Measurements from ENCODE around the gene MYH11.
A peak's percentile ranks its signal among the peaks of the same experiment; 100 is the strongest.

The MYH11 gene

GRCh38 chr16:15748654-15749053 lies 108.2 kb downstream of the MYH11 start:
- no peaks in the 10 kb centered on the region for H3K27me3 ChIP-seq (ENCODE audit: control insufficient read depth, insufficient read depth, low read length)
- H3K4me3 ChIP-seq (ENCODE audit: low read length): no peak overlapping the region
- H3K36me3 ChIP-seq (ENCODE audit: control insufficient read depth, insufficient read depth, low read length): peaks cover 49% of the 10 kb centered on the region
- H3K27ac ChIP-seq (ENCODE audit: low read depth, low read length): peak overlapping the region; percentile 30
- H3K9ac ChIP-seq (ENCODE audit: low read length): no peak overlapping the region
- no peaks in the 10 kb centered on the region for H3K4me1 ChIP-seq (ENCODE audit: control insufficient read depth, insufficient read depth, low read length)

DNA sequence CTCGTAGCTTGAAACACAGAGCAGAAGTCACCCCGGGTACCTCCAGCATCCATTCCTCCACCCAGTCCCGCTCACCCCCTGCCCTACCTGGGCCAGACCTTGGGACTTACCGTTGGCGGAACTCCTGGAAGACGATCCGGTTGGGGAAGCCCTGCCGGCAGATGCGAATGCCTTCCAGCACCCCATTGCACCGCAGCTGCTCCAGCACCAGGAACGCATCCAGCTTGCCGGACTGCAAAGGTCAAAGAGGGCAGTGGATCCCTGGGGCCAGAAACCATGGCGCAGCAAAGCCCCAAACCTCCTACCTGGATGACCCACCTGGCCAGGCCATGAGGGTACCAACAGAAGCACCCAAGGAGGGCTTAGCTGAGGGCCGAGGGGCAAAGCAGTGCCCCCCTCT lies 108.9 kb downstream of the MYH11 start:
- H3K4me3 ChIP-seq (ENCODE audit: low read length): no peak overlapping the region
- H3K36me3 ChIP-seq (ENCODE audit: control insufficient read depth, insufficient read depth, low read length): peaks cover 42% of the 10 kb centered on the region
- H3K4me1 ChIP-seq (ENCODE audit: control insufficient read depth, insufficient read depth, low read length): no peaks in the 10 kb centered on the region
- no peaks in the 10 kb centered on the region for H3K27me3 ChIP-seq (ENCODE audit: control insufficient read depth, insufficient read depth, low read length)
- no peak overlapping the region for H3K9ac ChIP-seq (ENCODE audit: low read length)
- peak overlapping the region; percentile 30 for H3K27ac ChIP-seq (ENCODE audit: low read depth, low read length)

GRCh38 chr16:15746332-15746731 lies 110.5 kb downstream of the MYH11 start:
- no peaks in the 10 kb centered on the region for H3K4me1 ChIP-seq (ENCODE audit: control insufficient read depth, insufficient read depth, low read length)
- H3K4me3 ChIP-seq (ENCODE audit: low read length): no peak overlapping the region
- peaks cover 45% of the 10 kb centered on the region for H3K36me3 ChIP-seq (ENCODE audit: control insufficient read depth, insufficient read depth, low read length)
- H3K9ac ChIP-seq (ENCODE audit: low read length): no peak overlapping the region
- H3K27ac ChIP-seq (ENCODE audit: low read depth, low read length): peak overlapping the region; percentile 22
- H3K27me3 ChIP-seq (ENCODE audit: control insufficient read depth, insufficient read depth, low read length): no peaks in the 10 kb centered on the region

GRCh38 chr16:15743657-15744056 lies 113.2 kb downstream of the MYH11 start:
- H3K27ac ChIP-seq (ENCODE audit: low read depth, low read length): no peak overlapping the region
- no peak overlapping the region for H3K4me3 ChIP-seq (ENCODE audit: low read length)
- no peaks in the 10 kb centered on the region for H3K4me1 ChIP-seq (ENCODE audit: control insufficient read depth, insufficient read depth, low read length)
- peaks cover 48% of the 10 kb centered on the region for H3K36me3 ChIP-seq (ENCODE audit: control insufficient read depth, insufficient read depth, low read length)
- H3K9ac ChIP-seq (ENCODE audit: low read length): no peak overlapping the region
- no peaks in the 10 kb centered on the region for H3K27me3 ChIP-seq (ENCODE audit: control insufficient read depth, insufficient read depth, low read length)

DNA sequence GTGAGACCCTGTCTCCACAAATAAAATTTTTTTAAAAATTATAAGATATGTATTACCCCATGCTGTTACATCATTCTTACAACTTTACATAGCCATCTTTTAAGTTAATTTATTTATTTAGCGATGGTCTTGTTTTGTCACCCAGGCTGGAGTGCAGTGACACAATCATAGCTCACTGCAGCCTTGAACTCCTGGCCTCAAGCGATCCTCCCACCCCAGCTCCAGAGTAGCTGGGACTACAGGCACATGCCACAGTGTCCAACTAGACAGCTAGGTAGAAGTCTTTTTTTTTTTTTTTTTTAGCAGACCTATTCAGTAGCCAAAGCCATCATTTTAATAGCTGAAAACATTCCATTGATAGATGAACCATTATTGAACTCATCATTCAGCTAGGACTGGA lies 114.1 kb downstream of the MYH11 start:
- H3K36me3 ChIP-seq (ENCODE audit: control insufficient read depth, insufficient read depth, low read length): peaks cover 44% of the 10 kb centered on the region
- no peak overlapping the region for H3K4me3 ChIP-seq (ENCODE audit: low read length)
- H3K9ac ChIP-seq (ENCODE audit: low read length): no peak overlapping the region
- no peaks in the 10 kb centered on the region for H3K4me1 ChIP-seq (ENCODE audit: control insufficient read depth, insufficient read depth, low read length)
- peak overlapping the region; percentile 44 for H3K27ac ChIP-seq (ENCODE audit: low read depth, low read length)
- no peaks in the 10 kb centered on the region for H3K27me3 ChIP-seq (ENCODE audit: control insufficient read depth, insufficient read depth, low read length)

DNA sequence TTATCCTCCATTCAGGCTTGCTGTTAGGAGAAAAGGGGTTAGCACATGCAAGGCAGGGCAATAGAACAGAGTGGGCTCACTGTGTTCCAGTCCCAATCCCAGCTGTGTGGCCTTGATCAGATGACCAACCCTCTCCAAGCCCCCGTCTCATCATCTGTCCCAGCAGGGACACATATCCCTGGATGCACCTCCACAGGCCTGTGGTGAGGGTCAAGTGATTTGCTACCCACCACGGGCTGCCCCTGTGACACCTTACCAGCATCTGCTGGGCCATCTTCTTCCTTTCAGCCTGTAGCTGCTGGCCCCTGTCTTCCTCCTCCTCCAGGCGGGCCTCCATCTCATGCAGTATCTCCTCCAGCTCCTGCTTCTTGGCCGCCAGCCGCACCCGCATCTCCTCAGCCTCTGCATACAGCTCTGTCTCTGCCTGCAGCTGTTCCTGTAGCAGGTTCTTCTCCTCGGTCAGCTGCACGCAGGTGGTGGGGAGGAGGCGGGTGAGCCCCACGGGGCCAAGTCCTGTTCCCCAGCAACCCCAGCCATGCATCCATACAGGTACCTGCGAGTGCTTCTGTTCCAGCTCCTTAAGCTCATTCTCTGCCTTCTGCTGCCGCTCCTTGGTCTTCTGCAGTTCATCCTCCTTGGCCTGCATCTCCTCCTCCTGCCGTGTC lies 115.5 kb downstream of the MYH11 start:
- Histone ChIP-seq H3K4me1 (ENCODE audit: control insufficient read depth, insufficient read depth, low read length) (no peaks in the 10 kb centered on the region), H3K9ac (ENCODE audit: low read length) (no peak overlapping the region), H3K27ac (ENCODE audit: low read depth, low read length) (no peak overlapping the region), H3K27me3 (ENCODE audit: control insufficient read depth, insufficient read depth, low read length) (no peaks in the 10 kb centered on the region), H3K36me3 (ENCODE audit: control insufficient read depth, insufficient read depth, low read length) (peaks cover 48% of the 10 kb centered on the region), H3K4me3 (ENCODE audit: low read length) (no peak overlapping the region)

GRCh38 chr16:15739950-15740349 lies 116.9 kb downstream of the MYH11 start:
- Histone ChIP-seq H3K4me1 (ENCODE audit: control insufficient read depth, insufficient read depth, low read length) (no peaks in the 10 kb centered on the region), H3K4me3 (ENCODE audit: low read length) (no peak overlapping the region), H3K27me3 (ENCODE audit: control insufficient read depth, insufficient read depth, low read length) (no peaks in the 10 kb centered on the region), H3K9ac (ENCODE audit: low read length) (no peak overlapping the region), H3K27ac (ENCODE audit: low read depth, low read length) (peak overlapping the region; percentile 18), H3K36me3 (ENCODE audit: control insufficient read depth, insufficient read depth, low read length) (peaks cover 49% of the 10 kb centered on the region)

GRCh38 chr16:15739464-15739863 lies 117.4 kb downstream of the MYH11 start:
- H3K4me1 ChIP-seq (ENCODE audit: control insufficient read depth, insufficient read depth, low read length): no peaks in the 10 kb centered on the region
- no peak overlapping the region for H3K9ac ChIP-seq (ENCODE audit: low read length)
- H3K27ac ChIP-seq (ENCODE audit: low read depth, low read length): peak overlapping the region; percentile 18
- H3K4me3 ChIP-seq (ENCODE audit: low read length): no peak overlapping the region
- H3K27me3 ChIP-seq (ENCODE audit: control insufficient read depth, insufficient read depth, low read length): no peaks in the 10 kb centered on the region
- peaks cover 51% of the 10 kb centered on the region for H3K36me3 ChIP-seq (ENCODE audit: control insufficient read depth, insufficient read depth, low read length)

- H3K4me3 ChIP-seq (ENCODE audit: low read length): no peak overlapping the region
- no peaks in the 10 kb centered on the region for H3K4me1 ChIP-seq (ENCODE audit: control insufficient read depth, insufficient read depth, low read length)
- no peaks in the 10 kb centered on the region for H3K27me3 ChIP-seq (ENCODE audit: control insufficient read depth, insufficient read depth, low read length)
- H3K27ac ChIP-seq (ENCODE audit: low read depth, low read length): no peak overlapping the region
- no peak overlapping the region for H3K9ac ChIP-seq (ENCODE audit: low read length)
- H3K36me3 ChIP-seq (ENCODE audit: control insufficient read depth, insufficient read depth, low read length): peaks cover 59% of the 10 kb centered on the region
Observed at GRCh38 chr16:15737140-15737644, 119.6 kb downstream of the MYH11 start.

- Histone ChIP-seq H3K27ac (ENCODE audit: low read depth, low read length) (no peak overlapping the region), H3K27me3 (ENCODE audit: control insufficient read depth, insufficient read depth, low read length) (no peaks in the 10 kb centered on the region), H3K36me3 (ENCODE audit: control insufficient read depth, insufficient read depth, low read length) (peaks cover 56% of the 10 kb centered on the region)
Observed at GRCh38 chr16:15736529-15736928, 120.3 kb downstream of the MYH11 start.

DNA sequence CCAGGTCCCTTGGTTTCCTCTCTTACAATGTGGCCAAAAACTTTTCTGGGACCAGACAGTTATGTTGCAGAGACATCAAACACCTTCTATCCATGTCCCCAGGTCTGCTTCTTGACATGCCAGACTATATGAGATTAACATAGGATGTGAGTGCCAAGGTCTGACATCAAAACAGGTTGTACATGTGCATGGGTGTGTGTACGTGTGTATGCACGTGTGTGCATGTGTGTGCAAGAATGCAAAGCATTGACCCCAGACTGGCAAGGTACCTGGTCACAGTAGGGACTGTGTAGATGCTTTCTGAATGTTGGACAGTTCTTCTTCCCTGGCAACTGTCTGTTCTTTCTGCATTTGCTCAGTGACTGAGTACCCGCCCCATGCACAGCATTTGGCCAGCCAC lies 121.2 kb downstream of the MYH11 start:
- H3K27ac ChIP-seq (ENCODE audit: low read depth, low read length): no peak overlapping the region
- no peak overlapping the region for H3K4me3 ChIP-seq (ENCODE audit: low read length)
- H3K27me3 ChIP-seq (ENCODE audit: control insufficient read depth, insufficient read depth, low read length): no peaks in the 10 kb centered on the region
- H3K36me3 ChIP-seq (ENCODE audit: control insufficient read depth, insufficient read depth, low read length): peaks cover 49% of the 10 kb centered on the region
- H3K4me1 ChIP-seq (ENCODE audit: control insufficient read depth, insufficient read depth, low read length): no peaks in the 10 kb centered on the region
- H3K9ac ChIP-seq (ENCODE audit: low read length): no peak overlapping the region

More at GRCh38 chr16:15736529-15736928, 120.3 kb downstream of the MYH11 start:
- Histone ChIP-seq H3K4me3 (ENCODE audit: low read length) (no peak overlapping the region), H3K4me1 (ENCODE audit: control insufficient read depth, insufficient read depth, low read length) (no peaks in the 10 kb centered on the region), H3K9ac (ENCODE audit: low read length) (no peak overlapping the region)

GRCh38 chr16:15732416-15732815 lies 124.4 kb downstream of the MYH11 start:
- Histone ChIP-seq H3K4me1 (ENCODE audit: control insufficient read depth, insufficient read depth, low read length) (no peaks in the 10 kb centered on the region), H3K27ac (ENCODE audit: low read depth, low read length) (peak overlapping the region; percentile 69), H3K27me3 (ENCODE audit: control insufficient read depth, insufficient read depth, low read length) (no peaks in the 10 kb centered on the region), H3K4me3 (ENCODE audit: low read length) (no peak overlapping the region), H3K9ac (ENCODE audit: low read length) (no peak overlapping the region), H3K36me3 (ENCODE audit: control insufficient read depth, insufficient read depth, low read length) (peaks cover 39% of the 10 kb centered on the region)

DNA sequence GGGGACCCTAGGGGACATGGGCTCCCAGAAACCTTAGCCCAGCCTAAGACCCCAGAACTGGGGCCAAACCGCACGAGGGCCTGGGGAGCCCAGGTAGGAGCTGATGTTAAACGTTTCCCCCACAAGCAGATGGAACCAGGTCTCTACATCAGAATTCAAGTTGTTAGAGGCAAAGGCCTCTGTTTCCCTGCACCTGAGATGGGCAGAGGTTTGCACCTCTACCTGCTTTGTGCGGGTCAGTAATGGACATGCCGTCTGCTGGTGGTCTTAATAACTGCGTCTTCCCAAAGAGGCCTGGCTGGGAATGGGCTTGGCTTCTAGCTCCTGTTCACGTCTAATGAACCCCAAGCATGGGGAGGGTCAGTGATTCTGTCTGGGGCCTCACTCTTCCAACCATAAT lies 127.7 kb downstream of the MYH11 start:
- peaks cover 43% of the 10 kb centered on the region for H3K36me3 ChIP-seq (ENCODE audit: control insufficient read depth, insufficient read depth, low read length)
- H3K27me3 ChIP-seq (ENCODE audit: control insufficient read depth, insufficient read depth, low read length): no peaks in the 10 kb centered on the region
- H3K4me1 ChIP-seq (ENCODE audit: control insufficient read depth, insufficient read depth, low read length): no peaks in the 10 kb centered on the region
- H3K4me3 ChIP-seq (ENCODE audit: low read length): no peak overlapping the region
- H3K27ac ChIP-seq (ENCODE audit: low read depth, low read length): no peak overlapping the region
- no peak overlapping the region for H3K9ac ChIP-seq (ENCODE audit: low read length)

Data from rectal smooth muscle tissue (tissue), 1 donor.